Measurements from ENCODE around the gene MKS1.

MKS1 gene

DNA sequence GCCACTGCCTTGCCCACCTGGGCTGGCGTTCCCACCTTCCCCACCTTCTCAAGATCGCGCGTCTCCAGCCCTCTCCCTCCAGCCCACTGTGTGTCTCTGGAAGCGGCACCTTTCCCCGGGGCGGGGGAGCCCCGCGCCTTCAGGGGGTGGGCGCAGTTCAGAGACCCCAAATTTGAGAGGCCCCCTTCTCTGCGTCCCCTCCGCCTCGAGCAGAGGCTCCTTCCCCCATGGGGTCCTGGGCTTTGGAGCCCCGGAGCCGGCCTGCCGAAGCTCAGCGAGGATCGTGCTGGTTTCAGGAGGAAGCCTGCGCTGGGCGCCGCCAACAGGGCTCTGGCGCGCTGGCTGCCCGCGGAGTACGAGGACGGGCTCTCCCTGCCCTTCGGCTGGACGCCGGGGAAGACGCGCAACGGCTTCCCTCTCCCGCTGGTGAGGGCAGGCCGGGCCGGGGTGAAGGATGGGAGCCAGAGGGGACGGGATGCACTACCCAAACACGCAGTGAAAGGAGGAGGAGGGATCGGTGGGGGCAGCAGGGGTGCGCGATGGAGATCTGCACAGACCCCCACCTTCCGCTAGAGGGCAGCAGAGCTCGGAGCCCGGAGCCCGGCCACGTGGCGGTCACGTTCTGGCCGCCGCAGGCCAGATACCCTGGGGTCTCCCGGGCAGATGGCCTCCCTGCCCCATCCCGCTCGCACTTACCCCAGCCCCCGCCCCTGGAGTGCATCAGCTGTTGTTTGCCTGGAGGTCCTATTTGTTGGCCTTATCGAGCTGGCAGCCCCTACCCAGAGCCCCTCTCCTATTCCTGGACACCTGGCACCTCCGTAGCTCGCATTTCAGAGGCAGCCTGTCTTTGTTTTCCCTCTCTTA is 30.4 kb upstream of the MKS1 start:
- DNase-seq (ENCODE audit: low spot score): peak; percentile 89
- TF ChIP-seq, protein P1, sequence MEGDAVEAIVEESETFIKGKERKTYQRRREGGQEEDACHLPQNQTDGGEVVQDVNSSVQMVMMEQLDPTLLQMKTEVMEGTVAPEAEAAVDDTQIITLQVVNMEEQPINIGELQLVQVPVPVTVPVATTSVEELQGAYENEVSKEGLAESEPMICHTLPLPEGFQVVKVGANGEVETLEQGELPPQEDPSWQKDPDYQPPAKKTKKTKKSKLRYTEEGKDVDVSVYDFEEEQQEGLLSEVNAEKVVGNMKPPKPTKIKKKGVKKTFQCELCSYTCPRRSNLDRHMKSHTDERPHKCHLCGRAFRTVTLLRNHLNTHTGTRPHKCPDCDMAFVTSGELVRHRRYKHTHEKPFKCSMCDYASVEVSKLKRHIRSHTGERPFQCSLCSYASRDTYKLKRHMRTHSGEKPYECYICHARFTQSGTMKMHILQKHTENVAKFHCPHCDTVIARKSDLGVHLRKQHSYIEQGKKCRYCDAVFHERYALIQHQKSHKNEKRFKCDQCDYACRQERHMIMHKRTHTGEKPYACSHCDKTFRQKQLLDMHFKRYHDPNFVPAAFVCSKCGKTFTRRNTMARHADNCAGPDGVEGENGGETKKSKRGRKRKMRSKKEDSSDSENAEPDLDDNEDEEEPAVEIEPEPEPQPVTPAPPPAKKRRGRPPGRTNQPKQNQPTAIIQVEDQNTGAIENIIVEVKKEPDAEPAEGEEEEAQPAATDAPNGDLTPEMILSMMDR (IDR thresholded peaks at IDR 0.05; ENCODE audit: extremely low read depth, missing control alignments): peak; percentile 75

DNA sequence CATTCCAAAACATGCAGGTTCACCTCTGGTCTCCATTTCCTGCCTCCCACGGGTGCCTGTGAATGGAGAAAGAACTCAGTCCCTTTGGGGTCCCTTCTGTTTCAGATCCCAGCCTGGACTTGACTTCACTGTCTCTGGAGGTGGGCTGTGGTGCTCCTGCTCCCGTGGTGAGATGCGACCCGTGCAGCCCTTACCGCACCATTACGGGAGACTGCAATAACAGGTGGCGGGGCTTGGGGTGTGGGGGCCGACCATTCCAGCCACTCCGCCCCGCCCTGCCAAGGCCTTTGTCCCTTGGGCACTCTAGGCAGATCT is 29.9 kb upstream of the MKS1 start:
- no peak for DNase-seq (ENCODE audit: low spot score)
- TF ChIP-seq, protein P1 (IDR thresholded peaks at IDR 0.05; ENCODE audit: extremely low read depth, missing control alignments): no peak

DNA sequence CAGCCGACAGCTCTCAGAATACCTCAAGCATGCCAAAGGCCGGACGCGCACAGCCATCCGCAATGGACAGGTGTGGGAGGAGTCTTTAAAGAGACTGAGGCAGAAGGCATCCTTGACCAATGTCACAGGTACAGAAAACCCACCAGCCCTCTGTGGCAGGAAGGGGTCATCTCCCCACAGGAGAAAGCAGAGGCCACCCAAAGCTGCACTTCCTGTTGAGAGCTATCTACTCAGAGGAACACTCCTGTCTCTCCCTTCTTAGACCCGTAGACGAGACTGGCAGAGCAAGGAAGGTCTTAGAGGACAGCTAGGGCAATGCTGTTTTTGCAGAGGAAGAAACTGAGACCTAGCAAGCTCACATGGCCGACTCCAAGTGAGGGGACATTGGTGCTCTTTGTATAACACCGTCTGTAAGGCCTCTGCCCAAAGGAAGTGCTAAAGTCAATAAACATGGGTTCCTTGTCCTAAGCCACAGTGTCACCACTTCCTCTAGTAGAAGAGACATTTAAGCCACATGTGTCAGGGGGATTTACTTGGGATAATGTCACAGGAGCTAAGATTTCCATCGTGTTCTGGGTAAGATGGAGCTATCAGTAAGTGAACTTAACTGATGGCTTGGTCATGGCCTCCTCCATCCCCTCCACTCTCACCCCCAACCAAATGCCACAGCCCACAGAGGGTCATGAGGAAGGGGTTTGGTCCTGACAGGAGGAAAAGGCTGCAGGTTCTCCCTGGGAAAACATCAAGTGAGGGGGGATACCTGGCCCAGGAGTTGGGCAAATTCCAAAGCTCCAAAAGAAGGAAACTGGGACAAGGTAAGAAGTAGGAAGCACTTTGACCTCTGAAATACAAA is 28.7 kb upstream of the MKS1 start:
- DNase-seq (ENCODE audit: low spot score): no peak
- TF ChIP-seq, protein P1 (IDR thresholded peaks at IDR 0.05; ENCODE audit: extremely low read depth, missing control alignments): no peak

DNA sequence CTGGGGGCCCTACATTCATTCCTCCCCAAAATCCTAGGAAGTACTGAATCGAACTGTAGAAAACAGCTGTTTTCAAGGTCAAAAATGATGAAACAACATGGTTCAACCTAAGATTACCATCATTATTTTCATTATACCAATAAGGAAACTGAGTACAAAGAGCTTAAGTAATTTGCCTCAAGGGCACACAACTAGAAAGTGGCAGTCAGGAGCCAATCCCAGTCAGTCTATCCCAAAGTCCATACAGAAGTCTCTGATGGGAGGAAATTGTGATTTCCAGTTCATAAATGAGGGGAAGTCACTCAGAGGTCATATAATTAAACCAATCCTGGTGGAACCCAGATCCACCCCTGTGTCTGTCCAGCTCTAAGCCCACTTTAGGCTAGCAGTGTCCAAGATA is 27.7 kb upstream of the MKS1 start:
- DNase-seq (ENCODE audit: low spot score): no peak

DNA sequence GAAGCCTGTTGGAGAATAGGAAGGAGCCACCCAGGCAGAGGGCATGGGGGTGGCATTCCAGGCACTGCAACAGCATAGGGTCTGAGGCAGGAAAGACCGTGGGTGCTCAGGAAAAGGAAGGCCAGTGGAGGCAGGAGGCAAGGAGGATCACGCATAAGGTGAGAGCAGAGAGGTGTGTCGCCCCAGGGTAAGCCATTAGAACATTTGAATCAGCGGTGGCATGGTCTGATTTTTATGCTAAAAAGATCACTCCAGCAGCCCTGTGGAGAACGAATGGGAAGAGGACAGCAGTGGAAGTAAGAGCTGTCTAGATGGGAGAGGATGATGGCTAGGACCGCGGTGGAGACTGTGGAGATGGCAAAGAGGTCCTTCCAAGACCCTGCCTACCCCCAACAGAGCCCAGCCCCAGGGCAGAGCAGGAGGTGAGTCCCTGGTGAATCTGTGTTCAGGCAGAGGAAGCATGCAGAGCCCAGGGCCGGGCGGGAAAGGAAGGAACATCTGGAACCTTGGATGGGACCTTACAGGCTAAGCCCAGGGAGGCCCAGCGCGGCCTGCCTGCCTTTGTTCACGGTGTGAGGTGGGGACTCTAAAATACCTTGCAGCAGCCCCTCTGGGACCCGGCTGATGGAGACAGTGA is 27.2 kb upstream of the MKS1 start:
- TF ChIP-seq, protein P1 (IDR thresholded peaks at IDR 0.05; ENCODE audit: extremely low read depth, missing control alignments): no peak
- no peak for DNase-seq (ENCODE audit: low spot score)

More for the DNA sequence above, 27.7 kb upstream of the MKS1 start:
- TF ChIP-seq, protein P1 (IDR thresholded peaks at IDR 0.05; ENCODE audit: extremely low read depth, missing control alignments): no peak

DNA sequence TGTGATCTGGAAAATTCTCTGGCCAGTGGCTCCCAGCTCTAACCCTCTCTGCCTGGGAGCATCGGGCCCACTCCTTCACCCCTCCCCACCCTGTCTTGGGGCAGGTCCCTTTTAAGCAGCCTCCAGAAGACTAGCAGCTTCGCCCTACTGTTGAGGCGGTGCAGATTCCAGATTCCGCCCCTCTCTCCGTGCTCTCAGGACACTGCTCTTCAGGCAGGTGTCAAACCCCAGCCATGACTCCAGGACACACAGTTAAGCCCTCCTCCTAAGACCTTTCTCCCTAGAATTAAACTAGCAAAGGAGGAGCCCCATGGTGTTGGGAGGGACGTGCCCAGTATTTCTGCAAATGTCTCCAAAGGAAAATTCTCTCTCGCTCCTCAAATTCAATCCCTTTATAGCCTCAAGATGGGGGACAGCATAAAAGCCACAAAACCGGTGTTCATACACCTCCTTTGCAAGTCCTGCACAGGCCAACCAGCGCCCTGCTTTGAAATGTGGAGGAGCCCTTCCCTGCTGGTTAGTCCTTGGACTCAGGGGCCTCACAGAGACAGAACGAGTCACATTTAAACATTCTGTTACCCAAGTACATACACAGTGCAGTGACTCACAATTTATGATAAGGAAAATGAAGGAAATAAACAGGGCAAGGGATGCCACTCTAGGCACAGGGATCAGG is 26.5 kb upstream of the MKS1 start:
- TF ChIP-seq, protein P1 (IDR thresholded peaks at IDR 0.05; ENCODE audit: extremely low read depth, missing control alignments): no peak
- no peak for DNase-seq (ENCODE audit: low spot score)
